GM19238 (cell line): ENCODE data around the gene ACAA1.

Experiments used
- DNase-seq: peaks from one replicate; pipeline ENCODE4 v3.0.0; 2011; ENCODE audit warnings: low spot score; ENCODE audit not compliant: insufficient read length

The ACAA1 gene

GRCh38 chr3:38154625-38155255 lies 17.8 kb upstream of the ACAA1 start:
- no peak for DNase-seq

- DNase-seq: no peak
These were observed 17.1 kb upstream of the ACAA1 start for GRCh38 chr3:38154033-38154494.

GRCh38 chr3:38153221-38153620 lies 16.3 kb upstream of the ACAA1 start:
- DNase-seq: no peak

GRCh38 chr3:38152609-38153008 lies 15.7 kb upstream of the ACAA1 start:
- no peak for DNase-seq

- no peak for DNase-seq
These were observed 14.8 kb upstream of the ACAA1 start for GRCh38 chr3:38151667-38152265.

- DNase-seq: no peak
These were observed 14.0 kb upstream of the ACAA1 start for GRCh38 chr3:38150780-38151528.

- no peak for DNase-seq
These were observed 12.8 kb upstream of the ACAA1 start for GRCh38 chr3:38149708-38150107.

GRCh38 chr3:38148311-38148882 lies 11.5 kb upstream of the ACAA1 start:
- no peak for DNase-seq

- no peak for DNase-seq
These were observed 10.5 kb upstream of the ACAA1 start for GRCh38 chr3:38147421-38147820.

GRCh38 chr3:38146504-38146903 lies 9.6 kb upstream of the ACAA1 start:
- DNase-seq: no peak

- DNase-seq: no peak
These were observed 6.6 kb upstream of the ACAA1 start for GRCh38 chr3:38143511-38143910.

- no peak for DNase-seq
These were observed 6.0 kb upstream of the ACAA1 start for GRCh38 chr3:38142959-38143358.

GRCh38 chr3:38141952-38142273 lies 5.0 kb upstream of the ACAA1 start:
- no peak for DNase-seq

- DNase-seq: no peak
These were observed 4.4 kb upstream of the ACAA1 start for GRCh38 chr3:38141173-38141951.

- DNase-seq: no peak
These were observed 3.6 kb upstream of the ACAA1 start for GRCh38 chr3:38140326-38141172.

- no peak for DNase-seq
These were observed 2.7 kb upstream of the ACAA1 start for GRCh38 chr3:38139652-38140051.

- DNase-seq: no peak
These were observed 2.3 kb upstream of the ACAA1 start for GRCh38 chr3:38139191-38139590.

GRCh38 chr3:38138349-38139190 lies 1.6 kb upstream of the ACAA1 start, which contains the start of gene MYD88:
Gene MYD88 (plus strand): TSS chr3:38138661. CDS start chr3:38138701, 40 bp downstream.
- DNase-seq: peak; percentile 81

GRCh38 chr3:38137615-38138348 lies 855 bp upstream of the ACAA1 start:
- no peak for DNase-seq
